ENCODE results near the gene PACRG.

- TF ChIP-seq EP300 (IDR thresholded peaks at IDR 0.05): no peak
- TF ChIP-seq CTCF (IDR thresholded peaks at IDR 0.05): no peak
- TF ChIP-seq POLR2AphosphoS5 (IDR thresholded peaks at IDR 0.05): no peak
- no peak for TF ChIP-seq POLR2A (IDR thresholded peaks at IDR 0.05)
These were observed 423 bp downstream of the PACRG start for GRCh38 chr6:162728197-162728596.

All from upper lobe of left lung (tissue), 4 donors.